ENCODE measurements around the gene NMNAT1.
"Not testable (repeated sequence)": the region's sequence is repeated elsewhere in the genome, so short reads cannot be mapped to it uniquely, and the experiment has no call there.

NMNAT1 gene

DNA sequence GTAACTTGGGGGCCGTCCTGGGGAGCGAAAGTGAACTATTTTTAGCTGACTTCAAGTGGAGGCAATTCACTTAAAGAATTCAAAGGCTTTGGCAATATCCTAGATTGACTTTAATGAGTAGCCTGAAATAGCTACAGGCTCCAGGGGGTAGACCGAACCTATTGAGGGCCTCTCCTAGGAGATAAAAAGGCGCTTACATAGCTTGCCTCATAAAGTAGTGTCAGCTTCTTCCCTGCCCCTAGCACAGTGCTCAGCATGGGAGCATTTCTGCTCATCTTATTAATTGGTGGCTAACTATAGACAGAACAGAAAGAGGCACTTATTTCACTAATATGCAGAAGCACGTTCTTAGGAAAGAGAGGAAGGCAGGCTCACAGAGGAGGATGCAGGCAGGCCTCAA, 20.9 kb upstream of the NMNAT1 start:
- no peak for DNase-seq

DNA sequence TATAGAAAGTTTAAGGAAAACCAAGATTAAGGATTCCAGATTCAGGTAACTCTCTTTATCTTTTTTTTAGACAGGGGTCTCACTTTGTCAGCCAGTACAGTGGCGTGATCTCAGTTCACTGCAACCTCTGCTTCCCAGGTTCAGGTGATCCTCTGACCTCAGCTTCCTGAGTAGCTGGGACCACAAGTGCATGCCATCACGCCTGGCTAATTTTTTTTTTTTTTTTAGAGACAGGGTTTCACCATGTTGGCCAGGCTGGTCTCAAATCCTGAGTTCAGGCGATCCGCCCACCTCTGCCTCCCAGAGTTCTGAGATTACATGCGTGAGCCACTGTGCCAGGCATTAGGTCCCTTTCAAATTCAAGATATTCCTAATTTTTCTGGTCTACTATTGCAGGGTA, 16.0 kb upstream of the NMNAT1 start:
- no peak for DNase-seq

DNA sequence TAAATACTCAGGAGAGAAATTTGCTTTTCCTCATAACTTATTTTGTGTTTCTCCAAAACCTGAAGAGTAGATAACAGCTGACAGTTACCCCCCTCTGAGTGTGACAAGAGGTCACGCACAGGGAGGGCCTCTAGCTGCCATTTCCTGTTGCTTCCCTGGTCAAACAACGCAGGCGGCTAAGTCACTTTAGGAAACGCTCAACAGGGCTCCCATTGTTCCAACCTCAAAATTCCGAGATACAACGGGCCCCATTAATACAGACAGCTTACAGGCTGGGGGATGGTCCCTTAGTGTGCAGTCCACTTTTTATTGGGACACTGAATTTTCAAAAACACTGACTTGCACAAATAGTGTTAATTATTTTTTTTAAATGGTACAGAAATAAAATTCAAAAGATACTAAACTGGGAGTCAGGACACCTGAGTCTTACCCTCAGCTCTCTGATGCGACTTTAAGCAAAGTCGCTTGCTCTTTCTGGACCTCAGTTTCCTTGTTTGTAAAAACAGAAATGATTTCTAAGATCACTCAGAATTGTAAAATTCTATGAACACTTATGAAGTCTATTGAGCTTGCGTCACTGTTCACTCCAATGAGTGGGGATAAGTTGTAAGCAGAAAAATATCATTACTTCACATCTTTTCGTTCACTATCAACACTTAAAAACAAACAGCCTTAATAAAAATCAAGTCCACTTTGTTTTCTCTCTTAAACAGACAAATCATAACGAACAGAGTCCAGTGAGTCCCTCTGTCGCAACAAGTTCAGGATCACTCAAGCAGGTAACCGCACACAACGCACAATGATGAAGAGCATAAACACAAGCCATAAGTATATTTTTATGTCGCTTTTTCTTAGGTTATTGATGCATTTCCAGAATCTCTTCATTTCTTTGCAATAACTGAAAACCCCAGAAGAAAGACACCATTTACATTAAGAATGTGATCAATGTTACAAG, 13.6 kb upstream of the NMNAT1 start:
- no peak for DNase-seq

DNA sequence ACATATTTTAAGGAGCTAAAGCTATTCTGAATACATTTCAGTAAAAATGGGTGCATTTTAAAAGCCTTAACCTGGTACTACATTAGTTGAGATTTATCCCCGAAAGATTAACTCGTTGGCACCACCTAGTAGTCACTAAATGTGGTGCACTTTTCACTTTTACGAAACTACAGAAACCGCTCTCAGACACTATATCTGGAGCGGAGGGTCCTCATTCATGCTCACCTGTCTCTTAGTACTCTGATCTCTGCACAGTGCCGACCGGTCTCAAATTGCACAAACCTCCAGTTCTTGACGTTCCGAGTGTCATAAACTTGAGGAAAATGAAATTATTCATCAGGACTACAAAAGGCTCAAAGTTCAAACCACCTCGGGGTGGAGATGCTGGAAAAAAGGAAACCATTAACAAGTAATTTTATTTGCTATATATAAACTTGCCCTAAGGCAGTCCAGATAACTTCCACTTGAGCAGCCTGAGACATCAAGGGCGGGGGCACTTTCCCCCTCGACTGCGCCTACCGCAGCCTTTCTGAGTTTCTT, 806 bp upstream of the NMNAT1 start:
- peak; percentile 58 for DNase-seq

DNA sequence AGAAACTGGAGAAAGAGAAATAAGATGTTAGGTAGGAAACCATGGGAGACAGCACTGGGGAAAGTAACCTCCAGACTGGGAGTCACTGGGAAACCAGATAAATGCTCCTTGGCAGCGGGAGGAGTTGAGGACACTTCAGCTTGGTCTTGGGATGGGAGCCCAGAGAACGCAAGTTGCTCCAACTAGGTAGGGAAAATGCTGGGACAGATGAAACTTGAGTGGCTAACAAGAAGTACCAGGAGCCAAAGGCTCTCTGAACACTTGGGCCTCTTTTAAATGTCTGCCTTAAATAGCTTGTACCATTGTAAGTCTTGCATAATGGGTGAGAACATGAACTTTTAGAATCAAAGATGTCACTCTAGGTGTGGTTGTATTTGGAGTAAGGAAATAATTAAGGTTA, 3.0 kb downstream of the NMNAT1 start:
- no peak for DNase-seq

DNA sequence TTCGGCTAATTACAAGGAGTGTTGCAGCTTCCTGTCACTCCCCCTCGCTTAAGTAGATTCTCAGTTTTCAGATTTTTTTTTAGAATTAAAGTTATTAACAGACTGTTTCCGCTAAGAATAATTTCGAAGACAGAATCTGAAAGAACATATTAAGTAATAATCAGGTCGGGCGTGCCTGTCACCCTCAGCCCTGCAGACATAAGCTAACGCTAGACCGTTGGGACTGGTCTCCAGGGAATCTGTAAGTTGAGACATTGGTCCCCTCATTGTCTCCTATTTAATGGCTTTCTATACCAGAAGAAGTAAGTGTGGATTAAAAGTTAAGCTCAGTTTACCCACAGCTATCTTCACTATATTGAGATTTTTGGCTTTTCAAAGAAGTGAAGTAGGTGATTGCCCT, 14.5 kb downstream of the NMNAT1 start:
- DNase-seq, result no peak

DNA sequence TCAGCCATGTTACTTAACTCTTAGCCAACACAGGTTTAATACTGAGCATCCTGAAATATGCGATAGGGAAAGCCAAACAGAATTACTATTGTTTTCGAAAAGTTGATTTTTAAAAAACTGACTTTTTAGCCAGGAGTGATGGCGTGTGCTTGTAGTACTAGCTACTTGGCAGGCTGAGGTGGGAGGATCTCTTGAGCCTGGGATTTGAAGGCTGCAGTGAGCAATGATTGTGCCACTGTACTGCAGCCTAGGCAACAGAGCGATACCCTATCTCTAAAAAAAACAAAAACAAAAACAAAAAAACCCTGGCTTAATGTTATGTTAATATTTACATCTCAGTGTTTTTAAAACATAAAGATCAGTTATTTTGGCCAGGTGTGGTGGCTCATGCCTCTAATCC, 16.7 kb downstream of the NMNAT1 start:
- no peak for DNase-seq

DNA sequence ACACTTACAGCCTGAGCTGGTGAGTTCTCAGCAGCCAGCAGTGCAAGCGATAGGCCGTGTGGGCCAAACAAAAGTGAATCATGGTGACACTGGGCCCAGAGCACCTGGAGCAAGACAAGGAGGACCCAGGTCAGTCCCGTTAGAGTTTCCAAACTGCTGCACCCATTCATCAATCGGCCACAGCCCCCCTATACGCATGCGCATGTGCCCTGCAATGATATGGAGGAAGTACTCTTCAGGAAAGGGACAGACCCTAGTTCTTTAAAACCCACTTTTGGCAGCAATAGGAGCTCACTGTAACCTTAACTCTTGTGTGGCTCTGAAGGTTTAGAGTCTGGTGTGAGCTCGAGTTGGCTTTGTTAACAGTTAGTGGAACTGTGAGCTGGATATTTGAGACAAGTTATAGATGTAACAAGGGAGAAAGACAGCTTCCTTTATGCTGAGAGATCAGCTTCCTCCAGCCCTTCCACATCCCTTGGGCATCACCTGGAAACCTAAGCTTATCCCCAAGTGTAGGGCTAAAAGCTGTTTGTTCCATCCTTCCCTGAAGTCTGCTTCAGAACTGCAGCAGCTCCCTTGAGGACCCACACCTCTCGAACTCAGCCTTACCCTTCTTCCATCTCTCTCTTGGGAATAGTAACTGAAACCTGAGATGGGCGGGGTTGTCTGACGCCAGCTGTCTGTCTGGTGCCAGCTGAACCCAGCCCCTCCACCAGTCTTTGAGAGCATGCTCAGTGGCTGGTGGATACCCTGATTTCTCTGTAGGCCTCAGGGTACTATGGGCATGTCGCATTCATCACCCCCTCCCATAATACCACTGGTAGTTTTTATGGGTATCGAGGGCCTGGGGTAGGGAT, 17.7 kb downstream of the NMNAT1 start:
- DNase-seq, result peak; percentile 53

DNA sequence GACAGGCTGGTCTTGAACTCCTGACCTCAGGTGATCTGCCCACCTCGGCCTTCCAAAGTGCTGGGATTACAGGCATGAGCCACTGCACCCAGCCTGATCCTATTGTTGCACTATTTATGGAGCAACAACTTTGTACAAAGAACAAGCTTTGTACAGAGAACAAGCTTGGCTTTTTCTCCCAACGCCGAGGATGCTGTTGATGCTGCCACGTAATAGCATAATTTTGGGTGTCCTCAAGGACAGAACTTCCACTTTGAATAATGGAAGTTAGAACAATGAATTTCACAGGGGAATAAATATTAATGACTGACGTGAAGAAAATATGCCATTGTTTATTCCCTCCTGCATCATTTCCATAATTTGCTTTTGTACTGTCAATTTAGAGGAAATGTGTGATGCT, 41.0 kb downstream of the NMNAT1 start:
- DNase-seq, result no peak

DNA sequence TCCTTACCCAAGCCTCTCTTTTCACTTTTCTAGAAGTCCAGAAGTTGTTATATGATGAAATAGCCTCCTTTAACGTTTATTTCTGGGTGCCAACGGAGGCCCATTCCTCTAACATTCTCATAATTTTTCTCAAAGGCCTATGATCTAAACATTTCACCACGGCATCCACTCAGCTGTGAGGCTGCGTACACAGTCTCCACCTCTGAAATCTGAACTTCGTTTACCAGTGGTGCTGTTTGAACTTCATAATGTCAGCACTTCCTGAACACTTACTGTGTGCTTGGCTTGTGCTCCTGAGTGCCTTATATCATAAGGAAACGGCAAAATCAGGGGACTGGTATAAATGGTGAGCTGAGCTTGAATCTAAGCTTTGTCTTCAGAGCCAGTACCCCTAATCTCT, 41.7 kb downstream of the NMNAT1 start:
- no peak for DNase-seq

DNA sequence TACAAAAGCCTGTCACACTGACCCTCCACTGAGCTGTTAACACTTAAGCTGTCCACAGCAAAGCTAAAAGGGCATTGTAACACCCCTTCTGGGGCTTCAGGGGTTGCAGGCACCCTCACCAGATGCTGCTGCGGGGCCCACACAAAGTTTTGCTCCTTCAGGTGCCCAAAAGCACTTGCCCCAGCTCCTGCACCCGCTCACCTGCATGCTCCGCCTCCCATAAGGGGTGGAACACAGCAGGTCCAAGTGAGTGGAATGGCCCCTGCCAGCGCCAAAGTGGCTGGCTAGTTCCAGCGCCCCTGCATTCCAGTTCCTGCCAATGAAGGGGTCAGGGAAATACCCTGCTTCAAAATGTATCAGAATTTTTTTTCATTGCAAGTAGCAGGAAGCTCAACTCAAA, 46.5 kb downstream of the NMNAT1 start:
- no peak for DNase-seq

DNA sequence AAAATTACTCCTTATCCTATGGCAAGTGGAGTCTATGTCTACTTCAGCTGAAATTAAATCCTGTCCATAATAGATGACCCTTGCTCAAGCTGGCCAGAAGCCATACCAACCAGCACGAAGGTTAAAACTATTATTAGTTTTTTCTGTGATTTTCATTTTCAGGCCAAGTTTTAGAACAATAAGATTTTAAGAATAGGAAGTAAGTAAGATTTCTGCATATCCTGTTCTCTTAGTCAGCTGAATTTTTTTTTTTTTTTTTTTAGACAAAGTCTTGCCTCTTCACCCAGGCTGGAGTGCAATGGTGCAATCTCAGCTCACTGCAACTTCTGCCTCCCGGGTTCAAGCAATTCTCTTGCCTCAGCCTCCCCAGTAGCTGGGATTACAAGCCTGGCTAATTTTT, 47.7 kb downstream of the NMNAT1 start:
- no peak for DNase-seq

DNA sequence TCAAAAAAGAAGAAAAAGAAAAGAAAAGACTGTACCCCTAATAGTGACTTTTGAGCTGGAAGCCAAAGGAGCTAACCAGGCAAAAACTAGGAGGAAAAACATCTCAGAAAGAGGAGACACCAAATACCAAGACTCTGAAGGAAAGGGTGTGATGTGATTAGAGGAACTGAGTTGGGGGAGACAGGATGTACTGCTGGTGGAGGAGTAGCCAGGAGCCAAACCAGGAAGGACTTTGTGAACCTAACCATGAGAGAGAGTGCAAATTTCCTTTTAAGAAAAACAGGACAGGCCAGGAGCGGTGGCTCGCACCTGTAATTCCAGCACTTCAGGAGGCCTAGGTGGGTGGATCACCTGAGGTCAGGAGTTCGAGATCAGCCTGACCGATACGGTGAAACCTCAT, 49.6 kb downstream of the NMNAT1 start:
- DNase-seq, result no peak

DNA sequence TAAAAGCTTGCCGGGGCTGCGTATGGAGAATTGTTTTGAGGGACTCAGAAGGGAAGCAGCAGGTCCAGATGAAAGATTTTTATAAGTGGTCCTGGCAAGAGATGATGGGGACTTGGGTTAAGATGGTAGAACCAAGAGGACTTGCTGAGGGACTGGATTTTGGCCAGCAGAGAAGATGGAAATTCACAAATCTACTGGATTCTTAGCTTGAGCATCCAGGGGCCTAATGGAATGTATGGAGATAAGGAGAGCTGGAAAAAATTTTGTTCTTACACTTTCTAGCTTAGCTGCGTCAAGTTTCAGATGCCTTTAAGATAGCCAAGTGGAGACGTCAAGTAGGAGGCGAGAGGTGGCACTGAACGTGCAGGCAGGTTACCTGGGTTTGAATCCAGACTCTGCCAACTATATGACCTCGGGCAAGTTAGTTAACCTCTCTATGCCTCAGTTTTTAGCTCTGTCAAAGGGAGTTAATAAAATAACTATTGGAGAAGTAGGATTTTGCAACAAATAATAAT, 50.3 kb downstream of the NMNAT1 start:
- DNase-seq, result no peak

DNA sequence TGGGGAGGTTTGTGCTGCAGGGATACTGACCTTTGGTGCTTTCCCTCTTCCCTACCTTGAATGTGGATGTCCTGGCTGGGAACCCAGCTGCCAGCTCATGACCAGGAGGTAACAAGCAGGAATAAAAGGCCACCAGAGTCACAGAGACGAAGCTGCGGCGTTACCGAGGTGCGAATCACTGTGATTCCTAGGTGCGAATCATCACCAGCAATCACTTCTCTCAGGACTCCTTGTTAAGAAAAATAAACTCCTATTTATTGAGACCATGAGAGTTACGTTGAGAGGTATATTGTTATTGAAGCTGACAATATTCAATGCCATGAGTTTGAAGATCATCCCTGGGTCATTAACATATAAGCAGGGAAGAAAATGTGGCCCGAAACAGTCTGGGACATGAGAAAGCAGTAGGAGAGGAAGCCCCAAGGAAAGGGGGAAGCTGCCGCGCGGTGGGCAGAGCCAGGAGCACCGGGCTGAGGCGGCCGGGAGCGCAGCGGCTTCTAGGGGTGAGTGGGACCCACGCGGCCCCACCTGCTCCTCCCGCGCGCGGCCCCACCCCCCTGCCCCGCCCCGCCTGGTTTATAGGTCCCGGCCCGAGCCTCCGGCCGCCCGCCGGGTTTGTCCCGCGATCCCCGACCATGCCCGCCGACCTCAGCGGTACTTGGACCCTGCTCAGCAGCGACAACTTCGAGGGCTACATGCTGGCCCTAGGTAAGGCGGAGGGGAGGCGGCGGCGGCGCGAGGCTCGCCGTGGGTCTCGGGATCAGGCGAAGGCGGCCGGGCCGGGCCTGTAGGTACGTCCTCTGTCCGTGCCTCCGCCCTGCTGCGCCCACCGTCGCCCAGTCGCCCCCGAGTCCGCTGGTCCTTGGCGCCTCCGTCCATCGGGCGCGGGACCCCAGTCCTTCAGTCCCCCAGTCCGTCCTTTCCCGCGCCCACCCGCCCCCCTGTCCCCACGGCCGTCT, 53.6 kb downstream of the NMNAT1 start, which contains the start of gene RBP7:
RBP7 (plus strand) TSS at position 605 of the 959 bp plus-strand sequence; CDS start at position 636, 31 bp downstream.
- DNase-seq, result no peak

DNA sequence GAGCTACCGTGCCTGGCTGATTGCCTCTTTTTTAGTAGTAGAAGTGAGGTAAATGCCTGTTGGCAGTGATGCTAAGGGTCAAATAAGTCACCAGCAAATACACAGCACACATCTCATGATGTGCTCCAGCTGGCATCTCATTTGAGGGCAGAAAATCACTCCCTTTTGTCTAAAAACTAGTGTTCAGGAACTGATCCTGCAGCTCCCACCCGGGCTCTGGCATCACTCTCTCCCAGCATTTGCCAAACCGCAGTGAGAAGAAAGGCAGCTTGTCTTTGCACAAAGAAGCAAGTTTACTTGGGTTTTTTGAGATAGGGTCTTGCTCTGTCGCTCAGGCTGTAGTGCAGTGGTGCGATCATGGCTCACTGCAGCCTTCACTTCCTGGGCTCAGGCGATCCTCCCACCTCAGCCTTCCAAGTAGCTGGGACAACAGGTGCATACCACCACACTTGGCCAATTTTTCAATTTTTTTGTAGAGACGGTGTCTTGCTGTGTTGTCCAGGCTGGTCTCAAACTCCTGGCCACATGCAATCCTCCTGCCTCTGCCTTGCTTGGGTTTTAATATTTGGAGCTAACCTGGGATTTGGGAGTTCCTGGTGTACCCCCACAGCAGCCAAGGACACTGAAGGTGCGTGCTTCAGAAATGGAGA, 57.9 kb downstream of the NMNAT1 start:
- DNase-seq, result no peak

DNA sequence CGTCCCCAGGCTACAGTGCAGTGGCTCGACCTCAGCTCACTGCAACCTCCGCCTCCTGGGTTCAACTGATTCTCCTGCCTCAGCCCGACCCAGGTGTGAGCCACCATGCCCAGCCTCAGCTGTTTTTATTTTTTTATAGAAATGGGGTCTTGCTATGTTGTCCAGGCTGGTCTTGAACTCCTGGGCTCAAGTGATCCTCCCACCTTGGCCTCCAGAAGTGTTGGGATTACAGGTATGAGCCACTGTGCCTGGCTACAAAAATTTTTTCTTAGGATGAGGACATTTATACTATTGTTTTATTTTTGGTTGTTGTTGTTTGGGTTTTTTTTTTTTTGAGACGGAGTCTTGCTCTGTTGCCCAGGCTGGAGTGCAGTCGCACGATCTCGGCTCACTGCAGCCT, 62.0 kb downstream of the NMNAT1 start:
- DNase-seq, result not testable (repeated sequence)

DNA sequence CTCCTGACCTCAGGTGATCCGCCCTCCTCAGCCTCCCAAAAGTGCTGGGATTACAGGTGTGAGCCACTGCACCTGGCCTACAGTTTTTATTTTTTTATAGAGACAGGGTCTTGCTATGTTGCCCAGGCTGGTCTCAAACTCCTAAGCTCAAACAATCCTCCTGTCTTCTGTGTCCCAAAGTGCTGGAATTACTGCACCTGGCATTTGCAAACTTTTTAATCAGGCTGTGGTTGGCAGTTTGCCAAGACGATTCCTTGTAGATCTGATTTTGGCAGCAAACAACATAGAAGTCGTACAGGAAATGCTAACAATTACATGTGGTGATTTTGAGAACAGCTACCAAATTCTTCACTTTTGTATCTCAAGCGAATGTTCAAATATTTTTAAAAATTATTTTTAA, 63.9 kb downstream of the NMNAT1 start:
- no peak for DNase-seq

DNA sequence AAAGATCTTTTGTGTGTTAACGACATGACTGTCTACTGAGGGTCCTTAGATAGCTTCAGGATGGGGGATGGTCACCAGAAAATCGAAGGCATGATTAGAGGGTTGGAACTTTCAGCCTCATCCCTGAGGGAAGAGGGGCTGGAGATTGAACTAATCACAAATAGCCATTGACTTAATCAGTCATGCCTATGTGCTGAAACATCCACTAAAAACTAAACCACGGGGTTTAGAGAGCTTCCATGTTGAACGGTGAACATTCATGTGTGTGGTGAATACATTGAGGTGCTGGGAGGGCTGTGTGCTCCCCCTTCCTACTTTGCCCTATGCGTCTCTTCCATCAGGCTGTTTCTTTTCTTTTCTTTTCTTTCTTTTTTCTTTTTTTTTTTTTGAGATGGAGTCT, 70.7 kb downstream of the NMNAT1 start:
- no peak for DNase-seq

DNA sequence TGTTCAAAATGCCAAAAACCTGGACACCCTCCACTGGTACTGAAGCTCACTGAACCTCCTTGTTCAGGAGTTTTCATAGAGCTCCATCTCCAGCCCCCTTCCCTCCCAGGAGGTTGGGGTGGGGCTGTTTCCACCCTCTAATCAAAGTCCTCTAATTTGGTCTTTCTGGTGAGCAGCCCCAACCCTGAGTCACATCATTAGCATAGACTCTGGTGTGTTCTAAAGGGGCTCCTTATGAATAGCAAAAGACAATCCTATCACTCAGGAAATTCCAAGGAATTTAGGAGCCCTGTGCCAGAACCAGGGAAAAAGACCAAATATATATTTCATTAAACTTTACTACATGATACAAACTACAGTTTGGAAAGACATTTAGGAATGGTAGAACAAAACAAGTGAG, 76.3 kb downstream of the NMNAT1 start:
- no peak for DNase-seq

DNA sequence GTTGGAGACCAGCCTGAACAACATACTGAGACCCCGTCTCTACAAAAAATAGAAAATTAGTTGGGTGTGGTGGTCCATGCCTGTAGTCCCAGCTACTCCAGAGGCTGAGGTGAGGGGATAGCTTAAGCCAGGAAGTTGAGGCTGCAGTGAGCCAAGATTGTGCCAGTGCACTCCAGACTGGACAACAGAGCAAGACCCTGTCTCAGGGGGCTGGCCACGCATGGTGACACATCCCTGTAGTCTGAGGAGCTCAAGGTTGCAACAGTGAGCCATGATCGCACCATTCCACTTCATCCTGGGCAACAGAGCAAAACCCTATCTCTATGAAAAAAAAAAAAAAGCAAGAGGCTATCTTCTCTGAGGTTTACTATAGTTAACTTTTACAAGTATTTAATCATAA, 76.8 kb downstream of the NMNAT1 start:
- DNase-seq, result no peak

DNA sequence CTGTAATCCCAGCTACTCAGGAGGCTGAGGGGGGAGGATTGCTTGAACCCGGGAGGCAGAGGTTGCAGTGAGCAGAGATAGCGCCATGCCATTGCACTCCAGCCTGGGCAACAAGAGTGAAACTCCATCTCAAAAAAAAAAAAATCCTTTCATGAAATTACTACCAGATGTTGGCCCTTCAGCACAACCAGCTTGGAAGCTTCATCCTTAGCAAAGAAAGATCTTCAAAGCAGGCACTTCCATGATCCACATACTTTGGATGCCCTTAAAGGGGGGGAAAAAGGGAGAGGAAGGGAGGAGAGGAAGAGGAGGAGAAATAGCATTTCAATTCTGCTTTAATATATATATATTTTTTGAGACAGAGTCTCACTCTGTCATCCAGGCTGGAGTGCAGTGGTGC, 77.4 kb downstream of the NMNAT1 start:
- not testable (repeated sequence) for DNase-seq

All from NCI-H1694 treated with DMSO at 0.1 percent for 48 hours (cell line).